HG03025 (cell line): ENCODE data around the gene BBS9.

Source experiments
- ATAC-seq: cut with Tn5 transposase; IDR thresholded peaks from one replicate; pipeline ENCODE4 v1.9.1; 2021; ENCODE audit warnings: mild to moderate bottlenecking, moderate library complexity; ENCODE audit not compliant: unreplicated experiment, low FRiP score

BBS9 gene

DNA sequence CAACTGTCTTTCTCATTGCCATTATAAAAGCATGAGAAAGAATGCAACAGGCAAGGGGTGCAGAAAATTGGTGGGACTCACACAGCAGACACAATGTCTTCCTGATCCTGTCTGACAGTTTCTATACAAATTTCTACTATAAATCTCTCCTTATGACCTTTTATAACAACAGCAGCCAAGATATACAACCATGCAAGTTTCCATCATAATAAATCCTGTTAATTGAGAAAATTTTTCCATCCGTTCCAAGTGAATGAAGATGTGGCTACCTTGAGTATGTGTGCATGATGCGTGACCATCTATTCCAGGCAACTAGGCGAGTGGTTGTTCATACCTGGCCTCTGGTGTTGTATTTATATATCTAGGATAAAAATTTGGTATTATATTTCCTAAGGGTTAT is 216.7 kb downstream of the BBS9 start:
- no peak for ATAC-seq

GRCh38 chr7:33350577-33350976 is 221.2 kb downstream of the BBS9 start:
- no peak for ATAC-seq

GRCh38 chr7:33351709-33352108 is 222.3 kb downstream of the BBS9 start:
- ATAC-seq: no peak

- no peak for ATAC-seq
Measured at GRCh38 chr7:33354201-33354600, 224.8 kb downstream of the BBS9 start.

GRCh38 chr7:33355386-33355785 is 226.0 kb downstream of the BBS9 start:
- ATAC-seq: no peak

- no peak for ATAC-seq
Measured at GRCh38 chr7:33356336-33356735, 227.0 kb downstream of the BBS9 start.

DNA sequence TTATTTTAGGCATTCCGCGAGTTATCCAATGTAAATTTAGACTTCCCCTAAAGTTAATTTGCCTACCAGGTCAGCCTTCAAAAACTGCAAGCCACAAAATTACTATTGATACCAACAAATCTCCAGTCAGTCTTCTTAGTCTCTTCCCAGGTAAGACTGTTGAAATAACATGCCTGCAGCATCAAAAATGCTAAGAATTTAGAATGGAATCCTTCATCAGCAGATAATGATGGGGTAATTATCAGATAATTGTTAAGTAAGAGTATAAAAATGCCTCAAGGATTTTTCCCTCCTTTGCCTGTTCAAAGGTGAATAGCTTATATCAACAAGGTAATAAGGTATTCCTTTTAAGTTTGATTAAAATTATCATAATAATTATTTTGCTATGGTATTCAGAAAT is 228.5 kb downstream of the BBS9 start:
- ATAC-seq: no peak

GRCh38 chr7:33369888-33370287 is 240.5 kb downstream of the BBS9 start:
- ATAC-seq: no peak

DNA sequence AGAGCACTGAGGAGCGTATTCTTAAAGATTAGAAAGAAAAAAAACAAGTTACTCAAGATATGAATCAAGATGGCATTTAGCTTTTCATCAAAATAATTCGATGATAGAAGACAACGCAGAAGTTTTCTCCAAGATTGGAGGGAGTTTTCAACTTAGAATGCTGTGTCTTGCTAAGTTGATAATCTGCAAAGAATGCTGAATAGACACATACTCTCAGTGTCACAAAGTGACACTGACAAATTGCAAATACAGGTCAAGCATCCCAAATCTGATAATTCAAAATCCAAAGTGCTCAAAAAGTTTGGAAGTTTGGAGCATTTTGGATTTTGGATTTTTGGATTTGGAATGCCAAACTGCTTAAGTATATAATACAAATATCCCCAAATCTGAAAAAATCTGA is 243.8 kb downstream of the BBS9 start:
- no peak for ATAC-seq

DNA sequence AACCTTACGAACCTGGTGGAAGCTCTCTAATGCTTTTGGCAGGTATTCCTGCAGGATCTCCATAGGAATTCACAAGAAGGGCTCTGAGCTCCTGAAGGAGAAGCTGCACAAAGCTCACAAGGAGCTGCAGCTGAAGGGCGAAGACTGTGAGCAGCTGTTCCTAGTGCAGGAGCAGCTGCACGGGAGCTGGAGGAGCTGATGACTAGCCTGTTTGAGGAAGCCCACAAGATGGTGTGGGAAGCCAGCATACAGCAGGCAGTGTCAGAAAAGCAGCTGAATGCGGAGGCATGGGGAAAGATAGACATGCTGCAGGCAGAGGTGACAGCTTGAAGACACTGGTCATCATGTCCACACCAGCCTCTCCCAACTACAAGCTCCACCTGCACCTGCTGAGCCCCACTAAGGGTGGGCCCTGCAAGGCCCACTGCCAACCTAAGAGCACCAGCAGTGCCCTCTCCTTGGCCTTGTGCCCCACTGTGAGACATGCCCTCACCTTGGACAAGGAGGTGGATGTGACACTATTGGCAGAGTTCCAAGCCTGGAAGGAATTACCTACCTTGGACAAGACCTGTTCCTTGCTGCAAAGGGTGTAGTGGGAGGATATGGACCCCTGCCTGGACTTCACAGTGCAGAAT is 250.6 kb downstream of the BBS9 start:
- ATAC-seq: no peak

DNA sequence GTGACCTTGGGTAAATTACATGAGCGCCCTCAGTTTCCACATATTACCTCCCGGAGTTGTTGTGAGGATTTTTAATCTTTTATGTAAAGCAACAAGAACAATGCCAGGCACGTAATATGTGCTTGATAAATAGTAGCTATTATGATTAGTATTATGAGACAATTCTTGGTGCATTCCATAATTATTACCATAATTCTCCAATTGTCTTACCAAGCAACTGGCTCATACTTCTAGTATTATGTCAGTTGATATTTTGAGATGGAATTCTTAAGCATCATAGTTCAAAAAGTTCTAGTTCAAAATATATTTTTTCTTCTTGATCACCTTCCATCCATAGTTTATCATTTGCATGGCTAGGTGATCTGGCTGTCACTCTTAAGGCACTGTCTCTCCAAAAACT is 259.0 kb downstream of the BBS9 start:
- no peak for ATAC-seq

- ATAC-seq: no peak
Measured at GRCh38 chr7:33392148-33392547, 262.8 kb downstream of the BBS9 start.

DNA sequence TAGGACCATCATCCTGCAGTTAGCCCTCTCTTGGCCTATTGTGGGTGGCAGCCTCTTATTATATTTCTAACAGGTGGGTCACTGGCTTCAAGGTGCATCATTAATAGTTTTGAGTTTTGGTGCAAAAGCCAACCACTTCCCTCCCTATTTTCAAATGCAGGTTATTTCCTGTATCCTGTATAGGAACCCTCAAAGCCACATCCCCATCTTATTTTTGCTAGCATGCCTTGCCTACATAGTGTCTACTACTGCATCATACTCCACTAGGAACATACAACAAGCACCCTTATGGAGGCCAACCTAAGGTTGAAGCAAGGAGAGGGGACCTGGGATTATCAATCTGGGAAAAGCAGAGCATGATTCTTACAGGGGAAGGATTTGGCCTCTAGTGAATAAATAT is 264.4 kb downstream of the BBS9 start:
- ATAC-seq: no peak

GRCh38 chr7:33395340-33395739 is 266.0 kb downstream of the BBS9 start:
- no peak for ATAC-seq

DNA sequence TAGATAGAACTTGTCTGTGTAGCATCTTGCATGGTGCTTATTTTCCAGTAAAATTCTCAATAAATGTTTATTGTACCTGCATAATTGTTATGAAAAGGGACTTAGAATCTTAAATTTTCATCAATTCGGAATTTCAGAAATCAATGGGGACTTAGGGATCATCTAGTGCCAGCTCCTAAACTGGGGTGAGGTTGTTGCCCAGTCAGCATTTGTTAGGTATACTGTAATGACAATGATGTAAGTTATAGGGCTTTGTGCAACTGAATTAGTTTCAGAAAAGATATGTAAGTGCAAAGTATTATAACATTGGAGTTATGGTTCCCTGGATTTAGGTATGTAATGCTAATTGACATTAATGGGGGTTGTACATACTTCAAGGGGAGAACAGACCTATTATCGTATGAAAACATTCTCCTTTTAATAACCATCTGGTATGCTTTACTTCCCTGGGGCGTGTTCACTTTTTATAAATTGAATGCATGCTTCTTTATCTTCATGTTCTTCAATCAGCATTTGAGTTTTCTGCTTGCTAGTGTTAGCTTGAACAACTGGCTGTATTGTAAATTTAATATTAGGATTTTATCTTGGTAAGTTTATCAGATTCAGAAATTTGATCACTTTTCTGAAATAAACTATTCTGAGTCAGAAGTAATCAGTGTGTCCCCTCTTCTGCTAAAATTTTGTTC is 270.3 kb downstream of the BBS9 start:
- ATAC-seq: no peak

DNA sequence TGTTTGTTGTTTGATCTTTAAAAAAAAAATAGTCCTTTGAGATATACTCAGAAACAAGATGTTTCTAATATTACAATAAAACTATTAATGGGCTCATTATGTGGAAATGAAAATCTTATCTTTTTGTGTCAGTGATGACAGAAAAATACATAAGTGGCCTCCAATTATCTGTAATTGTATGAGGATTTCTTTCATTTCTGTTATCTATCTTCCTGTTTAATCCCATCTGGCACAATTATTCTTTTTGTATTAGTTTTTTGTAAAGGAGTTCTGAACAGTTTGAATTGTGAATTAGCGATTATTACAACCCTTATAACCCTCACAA is 270.8 kb downstream of the BBS9 start:
- ATAC-seq: no peak

DNA sequence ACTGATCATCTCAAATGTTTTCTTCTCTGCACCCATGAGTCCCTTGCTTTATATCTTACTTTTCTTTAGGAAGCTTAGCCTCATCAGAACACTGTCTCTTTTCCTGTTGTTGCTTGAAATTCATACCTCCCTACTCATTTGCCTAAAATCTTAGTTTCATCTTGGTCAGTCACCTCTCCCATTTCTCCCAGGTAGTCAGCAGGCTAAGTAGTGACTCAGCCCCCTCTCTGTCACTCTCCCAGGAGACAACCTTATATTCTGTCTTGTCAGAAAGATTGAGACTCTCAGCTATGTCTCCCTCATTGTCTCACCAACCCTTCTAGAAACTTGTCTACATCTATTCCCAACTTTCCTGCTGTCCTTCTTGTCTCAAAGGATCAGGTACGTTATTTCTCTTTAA is 280.9 kb downstream of the BBS9 start:
- ATAC-seq: no peak

GRCh38 chr7:33411020-33411419 is 281.7 kb downstream of the BBS9 start:
- ATAC-seq: no peak

DNA sequence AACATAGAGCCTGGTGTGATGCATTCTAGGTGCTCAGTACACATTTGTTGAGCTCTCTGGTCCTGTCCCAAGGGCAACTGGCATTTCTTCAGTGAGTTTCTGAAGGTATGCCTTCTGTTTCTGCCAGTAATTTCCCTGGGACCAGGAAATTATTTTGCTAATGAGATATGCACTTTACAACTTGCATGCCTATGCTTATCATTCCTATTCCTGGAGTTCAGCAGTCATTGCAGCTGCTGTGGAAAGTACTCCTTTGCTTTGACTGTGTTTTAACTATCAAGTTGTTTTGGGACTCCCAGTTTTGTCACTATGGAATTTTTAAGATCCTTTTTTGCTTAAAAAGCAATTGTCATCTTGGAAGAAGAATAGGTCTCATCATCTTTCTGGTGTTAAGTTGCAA is 283.0 kb downstream of the BBS9 start:
- ATAC-seq: no peak

- no peak for ATAC-seq
Measured at GRCh38 chr7:33418251-33418701, 288.9 kb downstream of the BBS9 start.

DNA sequence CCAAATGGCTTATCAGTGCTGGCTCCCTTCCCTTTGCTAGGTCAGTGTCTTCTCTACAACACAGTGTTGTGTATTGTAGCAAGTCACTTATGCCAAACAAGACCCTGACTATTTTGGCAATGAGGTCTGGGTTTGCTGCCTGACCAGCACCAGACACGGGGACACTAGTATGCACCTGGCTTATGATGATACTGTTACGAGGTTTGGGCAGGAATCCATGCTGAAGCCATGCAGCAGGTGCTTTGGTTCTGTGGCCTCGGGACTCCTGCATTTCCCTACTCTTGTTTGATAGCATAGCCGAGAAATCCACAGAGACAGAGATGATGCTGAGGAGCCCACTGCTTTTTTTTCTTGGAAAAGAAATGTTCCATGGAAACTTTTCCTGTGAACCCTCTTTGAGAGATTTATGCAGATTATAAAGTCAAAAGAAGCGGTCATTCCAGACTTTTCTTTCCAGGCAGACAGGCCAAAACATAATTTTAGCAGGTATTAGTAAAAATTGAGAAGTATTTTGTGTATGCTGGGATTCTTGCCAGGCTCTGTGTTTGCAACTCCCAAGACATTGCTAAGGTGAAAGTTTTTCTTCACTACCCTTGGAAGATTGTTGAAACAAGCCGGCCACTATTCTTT is 291.1 kb downstream of the BBS9 start:
- ATAC-seq: no peak

GRCh38 chr7:33421429-33421828 is 292.1 kb downstream of the BBS9 start:
- ATAC-seq: no peak
